ENCODE results near the gene SMARCD2.
A peak's percentile ranks its signal among the peaks of the same experiment; 100 is the strongest.

SMARCD2 gene

DNA sequence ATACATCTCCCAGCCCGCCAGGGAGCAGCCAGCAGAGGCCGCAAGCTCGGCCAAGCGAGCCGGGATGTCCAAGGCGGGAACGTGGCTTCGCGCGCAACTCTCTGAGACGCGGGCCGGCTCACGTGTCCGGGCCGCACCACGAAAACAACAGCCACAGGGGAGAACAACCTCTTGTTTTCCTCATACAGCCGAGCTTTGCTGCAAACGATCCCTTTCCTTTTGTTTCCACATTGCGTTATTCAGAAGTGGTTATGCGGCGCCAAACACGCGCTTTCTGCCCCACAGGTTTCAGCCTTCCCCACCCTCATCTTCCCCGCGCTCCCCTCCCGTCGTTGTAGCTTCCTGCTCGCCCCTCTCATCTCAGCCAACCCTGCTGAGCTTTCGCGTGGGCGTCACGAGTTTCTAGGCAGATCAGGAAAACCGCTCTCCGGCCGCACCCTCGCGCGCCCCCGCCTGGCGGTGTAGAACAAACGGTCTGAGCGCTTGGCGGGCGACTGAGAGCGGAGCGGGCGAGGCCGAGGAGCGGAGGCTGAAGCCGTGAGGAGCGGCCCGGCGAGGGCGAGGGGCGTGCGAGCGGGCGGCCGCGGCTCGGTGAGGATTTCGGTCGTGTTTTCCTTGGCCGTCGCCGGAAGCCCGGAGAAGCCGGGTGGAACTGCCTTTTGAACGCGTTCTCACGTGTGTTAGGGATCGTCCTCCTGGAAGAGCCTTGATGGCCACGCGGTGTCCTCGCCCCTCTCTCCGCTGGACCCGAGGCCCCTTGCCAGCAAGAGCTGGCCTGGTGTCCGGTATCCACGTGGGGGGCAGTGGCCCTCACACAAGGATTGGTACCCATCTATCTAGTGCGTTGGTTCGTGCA lies 6.6 kb upstream of the SMARCD2 start:
- DNase-seq = peak; percentile 95

DNA sequence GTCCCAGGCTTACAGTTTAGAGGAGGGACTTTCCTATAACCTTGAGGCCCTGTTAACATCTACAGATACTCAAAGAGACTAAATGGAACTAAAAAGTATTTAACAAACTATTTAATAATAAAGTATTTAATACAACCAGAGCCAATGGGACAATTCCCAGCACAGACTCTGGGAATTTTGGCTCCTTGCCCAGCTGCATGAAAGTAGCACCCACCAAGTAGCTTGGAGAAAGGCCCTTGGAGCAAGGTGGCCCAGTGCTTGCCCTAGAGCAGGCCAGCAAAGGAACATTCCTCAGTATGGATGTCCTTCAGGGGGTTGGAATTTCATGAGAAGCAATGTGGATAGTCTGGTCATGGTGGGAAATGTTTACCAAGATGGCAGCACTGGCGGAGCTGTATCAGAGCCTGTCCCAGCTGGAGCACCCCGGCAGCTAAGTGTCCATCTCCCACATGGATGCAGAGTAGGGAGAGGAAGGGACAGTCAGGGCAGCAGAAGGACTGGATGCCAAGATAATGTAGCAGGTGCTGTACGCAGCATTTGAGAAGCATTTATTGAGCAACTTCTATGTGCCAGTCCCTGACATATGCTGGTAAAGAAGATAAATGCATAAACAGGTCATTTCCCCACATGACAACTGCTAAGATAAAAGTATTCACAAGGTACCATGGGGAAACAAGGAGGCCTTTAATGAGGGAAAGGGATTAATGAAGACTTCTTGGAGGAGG lies 5.2 kb upstream of the SMARCD2 start:
- DNase-seq = no peak

DNA sequence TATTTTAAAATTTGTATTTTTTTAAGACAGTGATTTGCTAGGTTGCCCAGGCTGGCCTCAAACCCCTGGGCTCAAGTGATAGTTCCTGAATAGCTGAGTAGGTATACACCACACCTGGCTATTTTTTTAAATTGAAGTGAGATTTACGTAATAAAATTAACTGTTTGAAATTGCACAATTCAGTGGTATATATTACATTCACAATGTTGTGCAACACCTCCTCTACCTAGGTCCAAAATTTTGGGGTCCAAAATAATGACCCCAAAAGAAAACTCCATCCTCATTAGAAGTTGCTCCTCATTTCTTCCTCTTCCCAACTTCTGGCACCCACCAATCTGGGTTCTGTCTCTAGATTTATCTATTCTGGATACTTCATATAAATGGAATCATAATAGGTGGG lies 3.0 kb upstream of the SMARCD2 start:
- DNase-seq = no peak

DNA sequence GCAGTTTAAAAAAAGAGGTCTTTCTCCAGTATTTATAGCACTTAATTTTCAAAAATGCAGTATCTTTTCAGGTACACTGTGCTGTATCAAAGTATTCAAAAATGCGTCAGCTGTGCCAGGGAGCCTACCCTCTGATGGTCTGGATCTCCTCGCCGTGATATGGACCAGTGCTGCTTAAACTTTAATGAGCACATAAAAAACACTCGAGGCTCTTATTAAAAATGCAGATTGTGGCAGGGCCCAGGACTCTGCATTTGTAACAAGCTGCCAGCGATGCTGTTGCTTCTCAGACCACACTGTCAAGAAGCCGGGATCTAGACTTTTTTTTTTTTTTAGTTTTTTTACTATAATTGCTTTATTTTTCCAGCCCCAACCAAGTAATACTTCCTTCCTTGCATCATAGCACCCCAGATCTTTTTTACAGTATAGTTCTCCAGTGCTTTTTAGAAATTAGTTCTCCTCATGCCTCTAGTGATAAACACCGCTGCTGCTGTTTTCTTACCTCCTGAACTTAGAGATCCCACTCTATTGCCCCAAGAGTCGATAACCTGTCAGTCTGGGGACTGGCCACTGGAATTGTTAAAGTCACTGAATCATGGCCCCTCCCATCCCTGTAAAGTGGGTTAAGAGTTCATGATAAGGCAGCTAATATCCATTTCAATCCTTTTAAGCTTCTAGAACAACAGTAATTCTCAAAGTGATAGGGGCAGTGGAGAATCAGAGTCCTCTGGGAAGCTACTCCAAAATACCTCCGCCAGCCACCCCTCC lies 1.6 kb upstream of the SMARCD2 start:
- DNase-seq = peak; percentile 71

DNA sequence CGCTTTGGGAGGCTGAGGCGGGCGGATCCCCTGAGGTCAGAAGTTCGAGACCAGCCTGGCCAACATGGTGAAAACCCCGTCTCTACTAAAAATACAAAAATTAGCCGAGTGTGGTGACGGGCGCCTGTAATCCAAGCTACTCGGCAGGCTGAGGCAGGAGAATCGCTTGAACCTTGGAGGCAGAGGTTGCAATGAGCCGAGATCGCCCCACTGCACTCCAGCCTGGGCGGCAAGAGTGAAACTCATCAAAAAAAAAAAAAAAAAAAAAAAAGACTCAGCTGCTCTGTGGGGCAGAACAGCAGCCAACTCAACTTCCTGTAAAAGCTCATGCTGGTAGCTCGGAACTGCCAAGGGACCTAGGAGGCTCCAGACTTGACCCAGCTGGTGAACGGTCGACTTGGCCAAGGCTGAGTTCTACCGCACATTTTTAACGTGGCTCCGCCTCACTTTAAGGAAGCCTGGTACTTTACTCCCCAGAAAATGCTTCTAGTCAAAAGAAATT lies 953 bp upstream of the SMARCD2 start:
- peak; percentile 65 for DNase-seq

DNA sequence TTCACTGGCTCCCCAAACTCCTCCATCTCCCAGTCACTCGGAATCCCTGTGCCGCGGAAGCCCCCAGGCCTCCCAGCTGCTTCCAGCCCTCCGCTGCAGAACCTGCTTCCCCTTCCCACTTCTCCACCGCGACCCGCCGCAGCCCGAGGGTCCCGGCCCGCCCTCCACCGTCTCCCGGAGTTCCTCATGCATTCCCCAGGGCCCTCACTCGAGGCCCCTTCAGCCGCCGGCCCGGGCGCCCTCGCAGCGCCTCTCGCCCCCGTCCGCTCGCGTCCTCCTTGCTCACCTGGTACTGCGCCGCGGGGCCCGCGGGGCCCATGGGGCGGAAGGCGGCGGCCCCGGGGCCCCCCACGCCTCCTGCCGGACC lies 329 bp downstream of the SMARCD2 start:
- DNase-seq = peak; percentile 24

DNA sequence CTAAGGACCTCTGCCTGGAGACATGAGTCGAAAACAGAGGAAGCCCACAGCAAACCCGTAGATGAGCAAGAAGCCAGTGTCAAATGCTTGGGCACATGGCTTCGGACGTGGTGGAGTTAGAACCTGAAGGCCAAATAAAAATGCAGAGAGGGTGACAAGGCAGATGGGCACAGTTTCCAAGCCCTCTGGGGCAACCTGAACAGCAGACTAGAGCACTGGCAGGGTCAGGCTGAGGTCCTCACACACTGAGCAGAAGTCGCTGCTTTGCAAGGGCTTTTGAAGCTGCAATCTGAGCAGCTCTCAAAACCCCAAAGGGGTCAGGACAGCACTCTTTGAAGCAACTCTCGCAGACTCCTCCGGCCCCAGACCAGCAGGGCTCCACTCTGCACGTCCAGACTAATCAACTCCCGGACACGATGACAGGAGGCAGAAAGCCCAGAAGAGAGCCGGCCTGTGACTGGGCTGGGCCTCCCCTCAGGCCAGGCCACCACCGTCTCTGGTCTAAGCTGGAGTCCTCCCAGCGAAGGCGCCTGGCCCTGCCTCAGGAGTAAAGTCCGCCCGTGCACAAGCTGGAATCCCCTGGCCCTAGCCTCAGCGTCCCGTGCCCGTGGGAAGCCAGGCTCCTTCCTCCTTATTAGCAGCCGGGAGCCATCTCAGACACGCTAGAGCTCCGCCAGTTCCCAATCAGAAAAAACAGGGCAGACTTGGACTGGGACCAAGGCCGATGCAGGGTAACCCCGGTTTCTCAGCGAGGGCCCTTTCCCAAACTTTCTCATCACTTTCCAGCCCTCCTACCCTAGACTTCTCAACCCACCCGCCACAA lies 924 bp downstream of the SMARCD2 start:
- peak; percentile 33 for DNase-seq

DNA sequence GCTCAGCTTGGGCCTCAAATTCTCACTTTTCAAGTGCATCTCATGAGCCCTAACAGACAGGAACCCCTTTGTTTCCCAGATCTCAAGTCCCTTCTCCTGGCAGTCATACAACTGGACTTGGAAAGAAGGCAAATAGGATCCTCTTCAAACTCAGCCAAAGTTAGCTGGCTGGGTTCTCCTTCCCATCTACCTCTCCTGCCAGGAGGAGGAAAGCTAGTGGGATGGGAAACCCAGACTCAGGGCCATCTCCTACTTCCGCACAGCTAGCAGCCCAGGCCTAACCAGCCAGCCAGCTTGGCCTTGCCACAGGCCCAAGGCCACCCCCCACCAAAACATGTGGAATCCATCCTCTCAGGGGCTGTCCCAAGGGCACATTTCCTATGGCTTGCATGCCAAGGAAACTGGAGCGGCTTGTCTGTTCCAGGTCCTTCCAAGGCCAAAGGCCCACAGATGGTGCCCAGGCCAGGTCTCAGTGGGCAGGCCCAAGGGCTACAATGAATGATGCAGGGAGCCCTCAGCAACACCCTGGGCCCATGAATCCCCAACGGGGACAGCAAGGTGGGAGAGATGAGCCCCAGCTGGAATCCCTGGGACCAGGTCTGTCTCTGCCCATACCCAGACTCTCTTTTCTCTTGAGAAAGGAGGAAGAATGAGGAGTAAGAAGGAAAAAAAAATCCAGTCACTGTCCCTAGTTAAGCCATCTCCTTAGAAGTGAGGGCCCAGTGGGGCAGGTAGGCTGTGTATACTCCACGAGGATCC lies 1.7 kb downstream of the SMARCD2 start:
- DNase-seq = no peak

DNA sequence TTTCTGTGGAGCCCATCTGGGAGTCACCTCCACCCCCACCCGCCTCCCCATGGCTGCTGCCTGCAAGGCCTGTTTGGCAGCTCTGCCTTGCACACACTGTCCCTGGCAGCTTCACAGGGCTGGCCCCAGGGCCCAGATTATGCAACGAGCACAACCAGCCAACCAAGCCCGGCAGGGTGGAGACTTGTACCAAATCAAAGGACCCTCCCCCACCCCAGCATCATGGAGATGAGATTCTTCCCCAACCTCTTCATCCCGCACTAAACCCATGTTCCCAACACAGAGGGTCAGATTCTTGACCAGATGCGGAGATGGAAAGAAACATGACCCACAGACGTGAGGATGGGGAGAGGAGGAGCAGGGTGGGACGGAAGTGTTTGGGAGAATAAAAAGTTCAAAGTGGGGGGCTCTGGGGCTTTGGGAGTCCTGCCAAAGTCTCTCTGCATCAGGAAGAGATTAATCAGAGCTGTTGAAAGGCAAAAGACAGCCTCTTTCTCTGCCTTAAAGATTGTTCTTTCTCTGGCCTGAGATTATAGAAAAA lies 3.8 kb downstream of the SMARCD2 start:
- no peak for DNase-seq

DNA sequence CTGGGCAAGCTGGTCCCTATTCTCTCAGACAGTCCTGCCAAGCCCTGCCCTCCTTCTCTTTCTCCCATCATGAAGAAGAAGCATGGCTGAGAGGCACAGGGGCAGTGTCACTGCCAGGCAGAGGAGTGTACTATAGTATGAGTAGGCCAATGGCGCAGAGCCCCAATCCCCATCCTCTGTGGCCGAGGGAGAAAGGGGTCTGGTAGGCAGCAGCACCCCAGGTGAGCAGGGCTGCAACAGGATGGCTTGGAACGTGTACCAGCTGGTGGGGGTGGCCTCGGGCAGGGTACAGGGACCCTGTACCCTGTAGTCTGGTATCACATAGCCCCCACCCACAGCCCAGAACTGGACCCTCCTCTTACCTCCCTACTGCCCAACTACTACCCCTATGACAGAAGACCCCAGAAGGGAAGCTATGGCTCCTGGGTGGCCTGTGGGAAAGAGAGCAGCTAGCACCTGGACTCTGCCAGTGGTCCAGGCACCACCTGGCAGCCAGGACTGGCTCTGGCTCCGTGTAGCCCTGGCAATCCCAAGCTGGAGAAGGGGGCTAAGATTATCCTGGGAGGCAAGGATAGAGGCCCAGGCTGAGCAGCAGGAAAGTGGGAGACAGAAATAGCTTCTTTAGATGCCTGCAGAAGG lies 4.4 kb downstream of the SMARCD2 start:
- DNase-seq = no peak

DNA sequence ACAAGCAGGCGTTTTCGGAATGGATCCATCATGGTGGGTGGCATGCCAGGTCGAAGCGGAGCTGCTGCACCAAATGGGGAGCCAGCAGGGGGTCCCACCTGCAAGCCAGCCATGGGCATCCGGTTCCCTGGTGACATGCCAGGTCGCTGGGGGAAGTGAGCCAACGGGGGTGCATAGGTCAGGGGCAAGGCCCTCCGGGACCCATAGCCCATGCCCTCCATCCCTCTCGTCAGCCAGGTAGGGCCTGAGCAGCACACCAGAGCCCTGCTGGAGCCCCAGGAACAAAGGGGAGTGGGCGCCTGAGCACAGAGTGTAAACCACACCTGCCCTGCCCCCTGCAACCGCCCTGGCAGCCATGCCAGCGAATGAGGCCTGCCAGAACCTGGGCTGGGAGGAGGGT lies 5.0 kb downstream of the SMARCD2 start:
- no peak for DNase-seq

DNA sequence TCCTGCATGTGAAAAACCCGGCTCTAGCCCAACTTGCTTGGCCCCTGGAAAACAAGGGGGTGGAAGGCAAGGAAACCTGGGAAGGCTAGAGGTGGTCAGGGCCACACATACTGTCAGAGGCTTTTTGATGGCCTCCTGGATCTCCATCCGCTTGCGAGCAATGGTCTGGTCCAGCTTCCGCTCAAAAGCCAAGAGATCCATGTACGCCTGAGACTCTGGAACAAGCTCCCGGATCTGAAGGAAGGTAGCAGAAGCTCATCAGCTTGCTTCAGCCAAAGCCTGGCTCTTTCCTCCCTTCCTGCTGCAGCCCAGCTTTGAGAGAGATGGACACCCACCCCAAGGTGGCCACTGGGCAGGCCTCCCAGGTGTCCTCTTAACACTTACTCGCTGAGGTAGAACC lies 5.7 kb downstream of the SMARCD2 start:
- no peak for DNase-seq

DNA sequence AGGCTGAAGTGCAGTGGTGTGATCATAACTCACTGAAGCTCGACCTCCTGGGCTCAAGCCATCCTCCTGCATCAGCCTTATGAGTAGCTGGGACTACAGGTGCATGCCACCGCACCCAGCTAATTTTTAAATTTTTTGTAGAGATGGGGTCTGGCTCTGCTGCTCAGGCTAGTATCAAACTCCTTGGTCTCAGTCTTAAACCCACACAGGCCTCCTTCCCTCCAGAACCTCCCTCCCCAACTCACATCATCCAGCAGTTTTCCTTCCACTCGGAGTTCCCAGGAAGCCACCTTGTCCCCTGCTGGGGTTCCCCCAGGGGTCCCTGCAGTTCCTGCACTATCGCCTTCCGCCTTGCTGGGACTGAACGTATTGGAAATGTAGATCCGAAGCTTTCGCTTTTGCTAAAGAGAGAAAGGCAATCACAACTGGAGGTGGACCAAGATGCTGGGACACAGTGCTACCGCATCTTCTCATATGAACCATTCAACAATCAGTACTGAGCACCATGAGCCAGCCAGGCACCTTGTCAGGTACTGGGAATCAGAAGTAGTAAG lies 7.2 kb downstream of the SMARCD2 start:
- no peak for DNase-seq

DNA sequence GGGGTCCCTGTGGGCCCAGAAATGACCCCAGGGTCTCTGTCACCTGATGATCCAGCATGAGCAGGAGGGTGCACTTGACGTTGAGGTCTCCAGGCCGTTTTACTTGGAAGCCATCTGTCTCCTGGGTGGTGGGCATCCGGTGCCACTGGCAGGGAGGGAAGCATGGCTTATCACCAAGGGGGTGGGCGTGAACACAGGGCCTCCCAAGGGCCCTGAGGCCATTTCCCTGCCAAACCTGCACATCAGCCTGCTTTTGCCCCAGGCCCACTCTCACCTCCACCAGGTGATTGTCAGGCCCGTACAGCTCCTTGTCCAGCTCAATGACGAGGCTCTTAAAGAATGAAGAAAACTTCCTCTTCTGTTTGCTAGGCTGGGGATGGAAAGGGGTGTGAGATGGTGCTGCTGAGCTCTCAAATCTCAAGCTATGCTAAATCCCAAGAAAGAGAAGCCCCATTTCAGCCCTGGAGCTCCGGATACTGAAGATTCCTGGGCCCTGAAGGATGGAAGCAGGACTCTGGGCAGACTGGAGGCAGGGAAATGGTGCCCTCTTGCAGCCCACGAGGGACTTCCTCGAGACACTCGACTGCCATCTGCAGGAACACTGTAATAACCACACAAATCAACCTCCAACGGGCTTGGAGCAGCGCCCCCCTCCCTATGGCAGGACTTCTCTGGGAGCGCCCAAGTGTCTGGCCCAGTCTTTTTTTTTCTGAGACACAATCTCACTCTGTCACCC lies 7.9 kb downstream of the SMARCD2 start:
- peak; percentile 82 for DNase-seq

DNA sequence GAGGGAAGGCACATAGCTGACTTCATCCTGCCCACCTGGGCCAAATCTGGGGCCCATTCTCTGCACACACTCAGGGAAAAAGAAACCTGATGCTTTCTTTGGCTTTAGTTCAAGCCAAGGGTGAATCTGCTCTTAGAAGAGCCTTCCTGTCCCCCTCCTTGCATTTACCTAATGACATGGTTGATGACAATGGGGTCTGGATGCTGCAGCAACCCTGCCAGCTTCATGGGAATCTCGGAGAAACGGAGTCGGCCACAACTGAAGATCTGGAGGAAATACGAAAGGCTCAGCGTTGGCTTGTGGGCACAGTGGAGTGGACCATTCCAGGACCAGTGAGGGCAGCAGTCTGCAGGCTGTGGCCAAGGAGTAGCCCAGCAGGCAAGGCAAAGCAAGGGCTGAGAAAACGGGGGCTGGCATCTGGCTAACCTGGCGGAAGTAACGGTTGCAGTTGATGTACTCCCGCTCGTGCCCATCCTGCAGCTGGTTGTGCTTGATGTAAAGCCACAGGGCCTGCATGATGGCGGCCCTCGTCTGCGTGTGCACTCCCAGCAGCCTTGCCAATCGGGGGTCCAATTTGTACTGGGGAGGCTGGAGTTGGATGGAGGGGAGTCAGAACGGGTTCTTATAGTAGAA lies 8.6 kb downstream of the SMARCD2 start:
- no peak for DNase-seq

DNA sequence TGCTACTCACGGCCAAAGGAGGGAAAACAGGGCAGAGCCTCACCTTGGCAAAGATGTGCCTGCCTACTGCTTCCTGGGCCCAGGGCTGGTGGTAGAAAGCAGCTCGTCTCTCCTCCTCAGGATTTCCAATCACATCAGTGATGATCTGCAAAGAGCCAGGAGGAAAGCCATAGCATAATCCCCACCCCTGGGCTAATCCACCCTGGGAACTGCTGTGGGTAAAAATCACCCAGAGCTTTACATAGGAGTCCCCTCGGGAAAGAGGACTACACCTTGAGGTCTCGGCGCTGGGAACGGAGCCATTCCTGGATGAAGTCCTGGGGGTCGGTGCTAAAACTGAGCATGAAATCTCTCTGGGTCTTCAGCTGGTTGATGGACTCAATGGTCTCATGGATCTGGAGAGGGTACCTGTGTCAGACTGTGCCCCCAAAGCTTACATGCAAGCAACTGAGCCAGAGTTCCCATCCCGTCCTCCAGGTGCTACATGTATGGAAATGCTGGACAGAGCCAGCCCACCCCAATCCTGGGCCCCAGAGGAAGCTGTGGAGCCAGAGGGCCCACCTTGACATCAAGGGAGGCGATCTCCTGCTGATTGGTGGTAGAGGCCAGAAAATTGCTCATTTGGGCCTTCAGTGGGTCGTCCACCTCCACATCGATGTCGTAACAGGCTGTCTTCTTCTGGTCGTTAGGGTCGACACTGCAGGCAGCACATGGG lies 9.3 kb downstream of the SMARCD2 start:
- DNase-seq = no peak

DNA sequence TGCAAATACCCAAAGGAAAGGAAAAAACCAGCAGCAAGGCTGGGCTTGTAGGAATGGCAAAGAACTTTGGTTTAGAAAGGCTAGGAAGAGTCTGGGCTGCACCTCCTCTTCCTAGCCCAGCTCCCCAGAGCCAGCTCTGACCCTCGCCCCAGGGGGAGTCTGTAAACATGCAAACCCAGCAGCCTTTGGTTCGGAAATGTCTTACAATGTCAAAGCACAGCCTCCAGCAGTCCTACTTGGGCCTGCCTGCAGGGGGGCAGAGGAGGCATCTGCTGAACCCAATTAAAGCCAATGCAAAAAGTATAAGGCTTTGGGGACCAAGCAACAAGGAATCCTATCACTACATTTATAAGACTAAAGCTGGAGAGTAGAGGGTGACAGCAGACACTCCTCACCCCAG lies 10.0 kb downstream of the SMARCD2 start:
- DNase-seq = no peak

DNA sequence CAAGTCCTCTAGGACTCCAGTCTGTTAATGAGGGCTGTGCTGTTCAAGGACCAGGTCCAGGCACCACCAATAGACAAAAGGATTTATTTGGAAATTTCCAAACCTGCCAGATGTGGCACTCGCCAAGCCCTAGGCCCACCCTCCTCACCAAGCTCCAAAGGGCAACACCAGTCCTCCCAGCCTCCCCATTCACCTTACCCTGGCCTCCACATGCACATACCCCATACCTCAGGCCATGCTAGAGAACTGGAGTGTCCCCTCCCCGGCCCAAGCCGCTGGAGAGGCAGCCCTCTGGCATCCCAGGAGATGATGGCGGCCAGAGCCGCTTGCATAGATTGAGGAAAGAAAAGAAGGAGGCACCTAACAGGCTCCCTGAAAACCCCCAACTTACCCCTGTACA lies 10.5 kb downstream of the SMARCD2 start:
- no peak for DNase-seq

DNA sequence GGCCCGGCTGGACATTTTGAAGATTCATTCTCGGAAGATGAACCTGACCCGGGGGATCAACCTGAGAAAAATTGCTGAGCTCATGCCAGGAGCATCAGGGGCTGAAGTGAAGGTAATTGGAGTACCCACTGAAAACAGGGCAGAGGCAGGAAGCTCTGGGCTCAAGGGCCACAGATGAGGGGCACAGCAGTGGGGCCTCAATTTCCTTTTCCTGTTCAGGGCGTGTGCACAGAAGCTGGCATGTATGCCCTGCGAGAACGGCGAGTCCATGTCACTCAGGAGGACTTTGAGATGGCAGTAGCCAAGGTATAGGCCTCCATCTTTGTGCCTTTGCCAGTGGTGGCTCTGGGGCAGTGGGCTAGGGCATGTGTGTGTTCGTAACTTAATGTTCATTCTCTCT lies 11.0 kb downstream of the SMARCD2 start:
- no peak for DNase-seq

Measured in hematopoietic multipotent progenitor cell treated with erythropoietin and hydrocortisone succinate and interleukin-3 and kit ligand, for 8 days (in vitro differentiated cells).